GM21390 (cell line): Measurements from ENCODE around the gene PLEKHG4B.
"Not testable (repeated sequence)": the region's sequence is repeated elsewhere in the genome, so short reads cannot be mapped to it uniquely, and the experiment has no call there.

ENCODE experiments used
- ATAC-seq: cut with Tn5 transposase; IDR thresholded peaks from one replicate; pipeline ENCODE4 v1.9.1; 2021; ENCODE audit not compliant: unreplicated experiment

The PLEKHG4B gene

DNA sequence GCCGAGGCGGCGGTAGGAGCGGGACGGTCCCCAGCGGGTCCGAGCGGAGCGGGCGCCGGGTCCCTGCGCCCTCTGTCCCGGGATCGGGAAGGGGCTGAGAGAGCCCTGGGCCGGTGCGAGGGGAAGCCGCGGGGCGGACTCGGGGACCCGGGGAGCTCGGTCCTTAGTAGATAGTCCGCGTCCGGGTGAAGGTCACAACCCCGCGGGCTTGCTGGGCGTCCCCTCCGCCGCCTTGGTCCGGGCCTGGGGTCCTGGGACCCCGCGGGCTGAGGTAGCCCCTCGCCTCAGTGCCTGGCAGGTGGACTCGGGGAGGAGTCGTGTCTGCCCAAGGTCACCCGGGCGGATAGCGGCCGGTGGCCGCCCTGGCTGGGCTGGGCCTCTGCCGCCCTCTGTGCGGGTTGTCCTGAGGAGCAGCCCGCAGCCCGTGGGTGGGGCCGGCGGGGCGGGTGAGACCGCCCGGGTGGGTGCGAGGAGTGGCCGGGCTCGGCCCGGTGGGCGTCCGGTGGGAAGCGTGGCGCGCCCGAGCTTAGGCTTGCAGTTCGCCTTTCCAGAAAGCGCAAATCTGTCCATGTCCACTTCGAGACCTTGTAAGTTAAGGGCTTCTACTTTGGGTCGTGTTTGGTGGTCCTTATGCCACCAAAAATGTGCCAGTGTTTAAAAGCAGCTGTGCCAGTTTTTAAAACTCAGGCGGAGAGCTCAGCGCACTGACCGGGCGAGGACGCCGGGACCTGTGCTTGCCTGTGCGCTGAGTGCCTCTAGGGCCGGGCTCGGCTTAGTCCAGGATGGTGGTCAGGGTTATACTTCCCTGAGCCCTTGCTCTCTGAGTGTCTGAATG, 126.7 kb downstream of the PLEKHG4B start:
- ATAC-seq = peak; percentile 32

DNA sequence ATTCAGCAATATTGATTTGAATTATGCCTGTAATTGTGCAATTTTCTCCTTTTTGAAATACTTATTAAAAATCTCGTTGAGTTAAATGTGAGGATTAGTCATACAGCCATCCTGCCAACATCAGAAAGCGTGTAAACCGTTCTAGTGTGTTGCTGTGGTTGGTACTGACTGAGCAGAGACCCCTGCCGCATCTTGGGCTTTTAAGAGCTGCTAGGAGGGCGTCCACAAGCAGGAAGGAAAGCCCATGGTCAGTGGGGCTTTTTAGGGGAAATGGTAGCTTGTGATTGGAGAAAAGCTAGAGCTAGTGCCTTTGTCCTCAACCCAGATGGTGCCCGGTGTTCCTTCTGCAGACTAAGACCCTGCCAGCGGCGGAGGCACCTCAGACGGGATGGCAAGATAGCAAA, 127.5 kb downstream of the PLEKHG4B start:
- ATAC-seq = no peak

DNA sequence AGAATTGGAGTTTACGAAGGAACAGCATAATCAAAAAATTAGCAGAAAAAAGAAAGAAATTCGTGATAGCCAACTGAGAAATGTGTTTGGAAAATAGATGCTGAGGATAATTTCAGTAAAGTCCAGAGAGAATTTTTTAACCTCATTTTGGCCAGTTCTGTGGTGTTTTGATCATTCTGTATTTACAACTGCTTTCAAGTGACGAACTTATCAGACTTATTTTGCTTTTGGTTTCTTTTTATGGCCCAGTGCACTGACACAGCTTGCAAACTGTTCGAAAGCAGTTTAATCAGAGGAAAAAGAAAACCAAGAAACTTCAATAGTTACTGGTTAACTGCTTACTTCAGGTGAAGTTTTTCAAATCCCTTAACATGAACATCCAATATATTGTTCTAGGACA, 128.0 kb downstream of the PLEKHG4B start:
- ATAC-seq = peak; percentile 31

DNA sequence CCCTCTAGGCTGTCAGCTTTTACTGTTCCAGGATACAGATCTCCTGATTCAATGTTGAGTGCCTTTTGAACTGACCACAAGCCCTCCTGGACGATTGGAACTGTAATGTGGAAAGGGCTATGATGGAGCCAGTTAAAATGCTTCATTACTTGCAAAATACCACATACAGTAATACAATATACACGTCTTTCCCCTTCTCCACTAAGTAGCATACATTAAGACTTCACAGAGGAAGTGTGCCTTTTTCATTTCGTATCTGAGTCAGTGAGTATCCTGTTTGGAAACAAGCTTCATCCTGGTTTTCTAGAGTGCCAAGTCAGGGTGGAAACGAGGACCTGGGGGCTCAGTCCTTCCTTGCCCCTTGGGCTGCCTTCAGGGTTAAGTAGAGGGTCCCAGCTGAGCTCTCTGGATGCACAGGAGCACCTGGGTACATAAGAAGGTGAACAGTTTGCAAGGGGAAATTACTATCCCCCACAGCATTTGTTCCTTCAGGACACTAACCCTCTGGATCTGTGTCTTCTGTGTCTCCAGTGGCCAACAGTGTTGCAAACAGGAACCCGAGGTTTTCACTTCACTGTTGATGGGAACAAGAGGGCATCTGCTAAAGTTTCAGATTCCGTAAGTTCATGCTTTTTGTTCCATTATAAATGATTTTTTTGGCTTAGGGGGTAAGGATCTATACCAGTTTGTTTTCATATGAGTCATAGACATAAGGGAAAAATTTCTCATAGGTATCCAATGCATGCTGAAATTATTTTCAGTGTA, 131.2 kb downstream of the PLEKHG4B start:
- not testable (repeated sequence) for ATAC-seq

DNA sequence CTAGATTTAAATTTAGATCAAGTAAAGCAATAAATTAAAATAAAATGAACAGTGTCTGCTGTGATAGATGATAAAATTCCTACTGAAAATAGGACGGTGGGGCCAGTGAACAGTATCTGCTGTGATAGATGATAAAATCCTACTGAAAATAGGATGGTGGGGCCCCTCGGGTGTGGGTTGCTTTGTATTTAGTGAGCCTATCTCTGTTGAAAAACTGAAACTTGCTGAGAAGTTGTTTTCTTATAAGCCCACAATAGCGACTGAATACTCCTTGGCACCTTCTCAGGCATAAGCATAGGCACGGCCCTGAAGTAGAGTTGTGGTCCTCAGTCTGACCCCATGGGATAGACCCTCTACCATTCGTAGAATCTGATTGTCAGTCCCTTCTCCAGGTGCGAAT, 131.8 kb downstream of the PLEKHG4B start:
- ATAC-seq = no peak

DNA sequence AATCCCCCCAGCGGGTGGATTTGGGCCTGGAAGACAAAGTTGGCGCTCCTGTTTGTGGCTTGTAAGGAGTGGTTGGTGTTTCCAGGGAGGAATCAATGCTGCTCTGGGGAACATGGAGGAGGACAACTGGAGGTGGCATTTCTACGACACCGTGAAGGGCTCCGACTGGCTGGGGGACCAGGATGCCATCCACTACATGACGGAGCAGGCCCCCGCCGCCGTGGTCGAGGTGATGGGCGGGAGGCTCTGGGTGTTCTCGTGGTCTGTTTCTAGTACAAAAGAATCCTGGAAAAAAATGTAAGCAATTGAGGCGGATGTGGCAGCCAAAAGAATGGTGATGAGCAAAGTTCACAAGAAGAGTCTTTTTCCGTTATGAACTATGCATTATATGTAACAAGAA, 133.4 kb downstream of the PLEKHG4B start:
- ATAC-seq = no peak

DNA sequence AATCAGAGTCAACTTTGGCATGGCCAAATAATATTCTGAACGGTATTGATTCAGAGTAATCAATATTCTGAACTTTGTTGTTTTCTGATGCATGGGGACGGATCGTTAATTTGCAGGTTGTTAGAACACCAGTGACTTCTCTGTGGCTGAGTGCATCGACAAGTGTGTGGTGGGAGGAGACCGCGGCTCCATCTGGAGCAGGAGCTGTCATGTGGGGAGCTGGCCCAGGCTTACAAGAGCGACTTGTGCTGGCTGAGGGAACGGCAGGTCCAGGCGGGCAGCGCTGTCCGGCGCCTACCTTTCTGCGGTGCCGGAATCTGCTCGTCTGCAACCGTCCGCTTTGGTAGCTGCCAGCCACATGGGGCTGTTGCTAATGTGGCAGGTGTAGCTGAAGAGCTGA, 135.4 kb downstream of the PLEKHG4B start:
- ATAC-seq = not testable (repeated sequence)

DNA sequence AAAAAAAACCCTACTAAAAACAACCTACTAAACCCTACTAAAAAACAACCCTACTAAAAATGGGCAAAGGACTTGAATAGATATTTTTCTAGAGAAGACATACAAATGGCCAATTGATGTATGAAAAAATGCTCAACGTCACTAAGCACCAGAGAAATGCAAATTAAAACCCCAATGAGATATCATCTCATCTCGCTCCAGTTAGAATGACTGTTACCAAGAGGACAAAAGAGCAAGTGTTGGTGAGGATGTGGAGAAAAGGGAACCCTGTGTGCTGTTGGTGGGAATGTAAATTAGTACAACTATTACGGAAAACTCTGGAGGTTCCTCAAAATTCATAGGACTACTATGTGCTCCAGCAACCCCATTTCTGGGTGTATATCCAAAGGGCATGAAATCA, 136.9 kb downstream of the PLEKHG4B start:
- ATAC-seq = no peak

DNA sequence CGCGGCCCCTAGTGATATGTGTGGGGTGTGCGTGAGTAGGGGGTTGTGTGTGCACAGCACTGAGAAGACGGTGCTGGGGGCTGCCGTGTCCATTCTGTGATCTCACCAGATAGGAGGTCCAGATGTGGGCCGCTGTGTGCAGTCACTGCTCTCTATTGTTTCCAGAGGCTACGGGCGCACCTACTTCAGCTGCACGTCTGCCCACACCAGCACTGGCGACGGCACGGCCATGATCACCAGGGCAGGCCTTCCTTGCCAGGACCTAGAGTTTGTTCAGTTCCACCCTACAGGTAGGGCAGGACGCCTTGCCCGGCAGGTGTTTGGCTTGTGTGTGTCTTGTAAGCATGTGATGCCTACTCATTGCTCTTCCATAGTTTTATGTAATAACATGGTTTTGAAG, 138.7 kb downstream of the PLEKHG4B start:
- no peak for ATAC-seq

DNA sequence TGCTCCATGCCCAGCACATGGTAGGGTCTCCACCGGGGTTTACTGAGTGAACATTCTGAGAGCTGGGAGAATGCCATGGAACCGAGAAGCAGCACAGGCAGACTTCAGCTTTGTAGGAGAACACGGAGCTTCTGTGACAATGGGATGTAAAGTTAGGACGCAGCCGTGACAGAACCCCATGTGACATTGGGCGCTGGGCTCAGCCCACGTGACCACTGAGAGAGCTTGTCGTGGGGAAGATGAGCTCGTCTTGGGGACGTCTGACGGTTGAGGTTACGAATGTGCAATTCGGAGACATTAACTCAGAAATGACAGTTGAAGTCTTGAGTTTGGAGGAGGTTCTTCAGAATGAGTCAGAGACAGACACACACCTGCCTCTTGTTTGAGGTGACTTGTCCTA, 139.7 kb downstream of the PLEKHG4B start:
- no peak for ATAC-seq

DNA sequence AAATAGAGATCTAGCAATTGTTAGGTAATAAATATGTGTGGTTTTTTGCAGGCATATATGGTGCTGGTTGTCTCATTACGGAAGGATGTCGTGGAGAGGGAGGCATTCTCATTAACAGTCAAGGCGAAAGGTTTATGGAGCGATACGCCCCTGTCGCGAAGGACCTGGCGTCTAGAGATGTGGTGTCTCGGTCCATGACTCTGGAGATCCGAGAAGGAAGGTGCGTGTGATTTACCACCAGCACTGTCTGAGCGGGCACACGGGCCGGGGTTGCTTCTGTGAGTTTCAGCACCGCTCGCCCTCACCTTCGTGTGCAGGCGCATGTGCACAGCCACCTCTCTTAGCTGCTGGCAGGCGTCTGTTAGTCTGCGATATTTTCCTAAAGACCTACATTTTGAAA, 141.5 kb downstream of the PLEKHG4B start:
- not testable (repeated sequence) for ATAC-seq

DNA sequence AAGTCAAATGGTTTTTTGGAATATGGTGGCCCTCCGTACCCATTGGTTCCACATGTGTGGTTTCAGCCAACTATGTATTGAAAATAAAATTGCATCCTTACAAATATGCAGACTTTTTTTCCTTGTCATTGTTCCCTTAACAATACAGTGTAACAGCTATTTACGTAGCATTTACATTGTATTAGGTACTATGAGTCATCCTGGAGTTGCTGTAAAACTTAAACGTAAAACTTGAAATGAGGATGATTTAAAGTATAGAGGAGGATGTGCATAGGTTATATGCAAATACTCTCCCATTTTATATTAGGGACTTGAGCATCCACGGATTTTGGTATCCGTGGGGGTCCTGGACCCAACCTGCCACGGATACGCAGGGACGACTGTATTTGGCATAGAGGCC, 142.5 kb downstream of the PLEKHG4B start:
- ATAC-seq = no peak

DNA sequence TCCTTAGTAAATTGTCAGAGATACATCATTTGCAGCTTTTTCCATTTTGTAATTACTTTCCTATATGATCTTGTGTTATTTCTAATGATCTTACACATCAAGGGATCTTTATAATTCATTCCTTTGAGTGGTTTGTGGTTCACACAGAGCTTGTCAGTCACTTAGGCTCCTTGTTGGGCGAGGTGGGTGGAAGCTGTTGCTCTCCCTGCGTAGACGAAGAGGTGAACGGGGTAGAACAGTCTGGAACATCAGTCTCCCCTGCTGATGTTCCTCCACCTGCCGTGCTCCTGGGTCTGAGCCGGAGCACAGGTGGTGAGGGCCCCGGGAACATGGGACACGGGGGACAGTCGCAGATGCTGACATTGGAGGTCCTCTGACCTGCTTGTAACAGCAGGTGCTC, 143.6 kb downstream of the PLEKHG4B start:
- not testable (repeated sequence) for ATAC-seq

DNA sequence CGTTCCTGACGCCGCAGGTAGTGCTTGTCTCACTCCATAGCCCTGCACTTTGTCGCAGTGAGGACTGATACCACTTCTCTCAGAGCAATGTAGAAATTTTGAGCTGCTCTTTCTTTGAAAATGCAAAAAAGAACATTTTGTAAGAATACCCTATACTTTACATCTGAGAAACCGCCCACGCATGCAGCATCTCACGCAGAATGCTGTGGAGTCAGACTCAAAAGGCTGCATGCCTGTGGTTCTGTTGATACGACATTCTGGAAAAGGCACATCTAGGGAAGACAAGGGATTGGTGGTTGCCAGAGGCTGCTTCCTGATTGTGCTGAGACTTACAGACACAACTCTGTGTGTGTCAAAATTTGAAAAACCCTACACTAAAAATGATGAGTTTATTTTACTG, 146.0 kb downstream of the PLEKHG4B start:
- ATAC-seq = not testable (repeated sequence)
